ENCODE measurements around the gene GPRC6A. TPM values are rescaled to one million over a fixed set of nuclear protein-coding genes. Genes with fewer than 3 reads are reported as not detected.

The GPRC6A gene
- total RNA-seq, 1 donor from 2014 or later, result not detected

GRCh38 chr6:116764961-116765841 is 63.7 kb downstream of the GPRC6A start, which contains the start of gene FAM162B:
FAM162B (minus strand) TSS chr6:116765719; CDS start chr6:116765576, 143 bp downstream.
- TF ChIP-seq CTCF (conservative IDR thresholded peaks at IDR 0.05; ENCODE audit: low read depth, low read length), result no peak
- H3K4me3 ChIP-seq (ENCODE audit: low read depth, low read length), result peak within 1 kb of the TSS; percentile 35
- DNase-seq (ENCODE audit: low read depth), result no peak

GRCh38 chr6:116764629-116764960 is 64.3 kb downstream of the GPRC6A start:
- H3K4me3 ChIP-seq (ENCODE audit: low read depth, low read length), result peak overlapping the region; percentile 35
- DNase-seq (ENCODE audit: low read depth), result no peak
- TF ChIP-seq CTCF (conservative IDR thresholded peaks at IDR 0.05; ENCODE audit: low read depth, low read length), result no peak

GRCh38 chr6:116763906-116764628 is 64.8 kb downstream of the GPRC6A start:
- TF ChIP-seq CTCF (conservative IDR thresholded peaks at IDR 0.05; ENCODE audit: low read depth, low read length), result no peak
- DNase-seq (ENCODE audit: low read depth), result no peak
- no peak overlapping the region for H3K4me3 ChIP-seq (ENCODE audit: low read depth, low read length)

GRCh38 chr6:116763048-116763447 is 65.8 kb downstream of the GPRC6A start:
- no peak for TF ChIP-seq CTCF (conservative IDR thresholded peaks at IDR 0.05; ENCODE audit: low read depth, low read length)
- H3K4me3 ChIP-seq (ENCODE audit: low read depth, low read length), result no peak overlapping the region
- no peak for DNase-seq (ENCODE audit: low read depth)

- no peak for TF ChIP-seq CTCF (conservative IDR thresholded peaks at IDR 0.05; ENCODE audit: low read depth, low read length)
- no peak for DNase-seq (ENCODE audit: low read depth)
- H3K4me3 ChIP-seq (ENCODE audit: low read depth, low read length), result no peak overlapping the region
These were observed 66.6 kb downstream of the GPRC6A start for GRCh38 chr6:116762235-116762634.

- no peak overlapping the region for H3K4me3 ChIP-seq (ENCODE audit: low read depth, low read length)
- TF ChIP-seq CTCF (conservative IDR thresholded peaks at IDR 0.05; ENCODE audit: low read depth, low read length), result no peak
- DNase-seq (ENCODE audit: low read depth), result no peak
These were observed 67.1 kb downstream of the GPRC6A start for GRCh38 chr6:116761779-116762178.
